Adipose tissue (tissue), 3 donors: ENCODE results near the gene LY6G5B. TPM values are rescaled to one million over a fixed set of nuclear protein-coding genes. Genes with fewer than 3 reads are reported as not detected.

Experiments used
- H3K27ac ChIP-seq: one replicate; pipeline ENCODE4 v1.5.1; 2013; ENCODE audit warnings: low read depth, low read length
- WGBS, 3 donors: extraction: QIAGEN DNeasy Blood & Tissue Kit; methylation state at CpG; one replicate each; pipeline ENCODE4 v1.1.7; 2013; 5-methylcytosine and 5-hydroxymethylcytosine counted together
- polyA plus RNA-seq, 3 donors: library from polyadenylated mRNA; stranded (reverse); fragments of 200-250 nt; gene quantifications; one replicate each; pipeline ENCODE4 v1.2.3, GENCODE V29; 2013
- donor health status: healthy with polysubstance abuse.
- donor health status: Bipolar disorder and iron deficiency.
- donor health status: healthy.

The LY6G5B gene
- polyA plus RNA-seq, 3 donors, result 4.2 to 9.8 (median 4.8) TPM

DNA sequence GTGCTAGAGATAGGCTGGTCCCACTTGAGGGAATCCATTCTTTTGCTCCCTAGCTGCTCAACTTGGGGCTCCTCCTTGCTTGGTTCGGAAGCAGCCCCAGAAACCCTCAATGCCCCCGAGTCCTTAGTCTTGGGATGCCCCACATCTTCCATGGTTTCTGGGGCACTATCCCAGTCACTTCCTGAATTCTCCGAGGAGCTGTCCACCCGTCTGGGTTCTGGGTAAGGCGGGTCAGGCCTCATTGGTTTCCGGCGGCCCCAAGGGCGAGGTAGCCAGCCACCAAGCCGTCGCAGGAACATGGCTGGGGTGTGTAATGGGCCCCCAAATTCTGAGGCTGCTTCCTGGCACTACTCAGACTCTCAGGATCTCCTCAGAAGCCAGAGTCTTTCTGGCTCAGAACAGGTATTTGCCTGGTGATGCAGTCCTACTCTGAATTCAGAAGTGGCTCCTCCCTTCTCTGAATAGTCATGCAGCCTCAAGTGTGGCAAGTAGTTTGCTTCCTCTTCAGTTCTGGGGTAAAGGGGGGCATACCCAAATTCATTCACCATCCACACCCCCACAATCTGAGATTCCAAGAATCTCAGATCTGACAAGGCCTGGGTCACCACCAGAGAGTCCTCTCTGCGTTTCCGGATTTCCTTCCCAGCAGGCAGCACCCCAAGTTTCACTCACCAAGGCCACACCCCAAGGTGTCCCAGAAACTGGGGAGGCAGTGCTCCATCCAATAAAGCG is 10.0 kb upstream of the LY6G5B start:
- H3K27ac ChIP-seq, result peak overlapping the region; percentile 13
- 13 to 20% (median 19%) methylated on average over 13 of the region's 13 CpGs for WGBS, 3 donors

DNA sequence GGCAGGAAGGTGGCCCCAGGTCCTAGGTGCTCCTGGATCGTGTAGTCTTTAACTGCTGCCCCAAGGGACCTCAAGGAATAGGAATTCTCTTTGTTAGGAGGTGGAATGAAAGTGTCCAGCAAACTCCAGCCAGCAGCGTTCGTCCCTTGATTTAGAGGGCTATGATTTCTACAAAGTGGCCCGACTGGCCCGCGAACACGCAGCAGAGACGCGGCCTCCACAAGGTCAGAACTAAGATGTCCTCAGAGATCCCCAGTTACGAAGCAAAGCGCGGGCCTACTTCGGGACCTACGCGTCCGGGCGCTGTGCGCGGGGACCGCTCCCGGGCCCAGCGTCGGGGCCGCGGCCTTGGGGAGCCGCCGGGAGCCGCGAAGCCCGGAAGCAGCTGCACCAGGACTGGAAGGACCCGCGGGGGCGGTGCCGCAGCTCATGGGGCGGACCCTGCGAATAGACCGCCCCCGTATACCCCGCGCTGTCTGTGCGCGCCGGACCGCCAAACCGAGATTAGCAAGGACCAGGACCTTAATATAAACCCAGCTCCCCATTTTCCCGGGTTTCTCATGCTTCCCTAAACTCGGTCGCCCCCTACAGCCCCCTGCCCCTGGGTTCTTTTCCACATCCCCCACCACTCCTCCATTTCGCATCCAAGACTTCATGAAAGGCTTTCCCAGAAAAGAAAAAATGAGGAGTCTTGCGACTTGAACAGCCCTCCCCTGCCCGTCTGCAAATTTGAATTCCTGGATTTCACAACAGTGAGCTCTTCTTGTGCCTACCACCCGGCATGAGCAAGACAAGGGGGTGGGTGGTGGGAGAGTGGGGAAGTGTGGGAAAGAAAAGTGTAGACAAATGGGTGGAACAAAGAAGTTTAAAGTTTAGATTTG is 9.2 kb upstream of the LY6G5B start, which contains the start of gene C6orf47:
TSS of gene C6orf47 (minus strand) at position 398 of the 881 bp plus-strand sequence. CDS start 831 bp downstream, outside the sequence.
- H3K27ac ChIP-seq, result peak within 1 kb of the TSS; percentile 13
- 0 to 1% (median 1%) methylated on average over 52 of the region's 52 CpGs for WGBS, 3 donors

GRCh38 chr6:31661262-31662123 is 8.3 kb upstream of the LY6G5B start:
- H3K27ac ChIP-seq, result no peak overlapping the region
- WGBS, 3 donors, result 71 to 82% (median 74%) methylated on average over 12 of the region's 12 CpGs

DNA sequence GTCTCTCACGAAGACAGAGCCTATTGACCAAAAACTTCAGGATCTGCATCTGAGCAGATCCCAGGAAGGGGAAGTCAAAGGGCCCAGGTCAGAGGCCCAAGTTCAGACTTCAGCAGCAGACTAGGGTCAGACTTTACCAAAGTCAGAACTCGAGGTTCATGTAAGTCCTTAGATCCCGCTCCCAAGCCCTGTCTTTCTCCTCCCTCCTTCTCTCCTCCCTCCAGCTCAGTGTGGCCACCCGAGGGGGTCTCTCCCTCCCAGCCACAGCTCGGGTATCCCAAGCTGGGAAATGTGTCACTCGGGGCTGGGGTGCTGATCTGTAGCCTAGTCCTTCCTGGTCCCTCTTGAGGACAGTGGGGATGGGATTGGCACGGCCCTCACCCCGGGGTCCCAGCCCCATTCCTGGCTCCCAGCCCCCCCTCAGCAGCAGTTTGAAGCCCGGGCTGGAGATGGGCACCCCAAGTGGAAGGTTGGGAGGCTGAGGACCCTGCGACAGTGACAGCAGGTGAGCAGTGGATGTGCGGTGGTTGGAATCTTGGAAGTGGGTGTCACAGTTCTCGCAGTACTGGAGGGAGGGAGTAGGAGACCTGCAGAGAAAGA is 7.6 kb upstream of the LY6G5B start:
- WGBS, 3 donors, result 85 to 89% (median 88%) methylated on average over 12 of the region's 12 CpGs

DNA sequence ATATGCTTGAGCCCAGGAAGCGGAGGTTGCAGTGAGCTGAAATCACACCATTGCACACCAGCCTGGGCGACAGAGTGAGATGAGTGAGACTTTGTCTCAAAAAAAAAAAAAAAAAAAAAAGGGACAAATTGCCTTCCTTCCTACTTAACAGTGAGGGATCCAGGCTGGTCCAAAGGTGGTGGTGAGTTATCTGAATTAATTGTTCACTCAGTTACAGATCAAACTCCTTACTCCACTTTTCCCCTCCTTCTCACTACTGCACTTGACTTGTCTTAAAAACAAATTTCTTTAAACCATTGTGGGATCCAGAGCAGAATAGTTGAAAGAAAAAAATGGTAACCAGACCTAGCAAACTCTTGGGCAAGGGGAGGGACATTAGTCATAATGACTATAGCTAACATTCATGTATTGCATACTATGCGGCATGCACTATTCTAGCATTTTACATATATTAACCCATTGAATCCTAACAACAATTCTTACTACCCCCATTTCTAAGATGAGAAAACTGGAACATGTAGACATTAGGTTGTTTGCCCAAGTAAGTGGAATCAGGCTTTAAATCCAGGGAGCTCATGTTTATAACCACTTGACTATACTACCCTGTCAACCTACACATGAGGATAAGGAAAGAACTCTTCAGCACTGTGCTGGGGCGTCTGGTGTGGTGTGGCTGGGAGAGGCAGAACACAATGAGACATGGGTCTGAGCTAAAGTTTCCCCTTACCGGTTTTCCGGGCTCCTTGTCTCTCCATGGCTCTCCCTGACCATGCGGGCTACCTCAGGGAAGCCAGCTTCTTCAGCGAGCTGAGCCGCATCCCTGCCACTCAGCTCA is 6.4 kb upstream of the LY6G5B start:
- 59 to 64% (median 60%) methylated on average over 9 of the region's 9 CpGs for WGBS, 3 donors
- H3K27ac ChIP-seq, result peak overlapping the region; percentile 47

More for the DNA sequence above, 7.6 kb upstream of the LY6G5B start:
- no peak overlapping the region for H3K27ac ChIP-seq

- 17 to 21% (median 19%) methylated on average over 17 of the region's 17 CpGs for WGBS, 3 donors
- H3K27ac ChIP-seq, result peak overlapping the region; percentile 47
These were observed 5.6 kb upstream of the LY6G5B start for GRCh38 chr6:31663961-31664789.

DNA sequence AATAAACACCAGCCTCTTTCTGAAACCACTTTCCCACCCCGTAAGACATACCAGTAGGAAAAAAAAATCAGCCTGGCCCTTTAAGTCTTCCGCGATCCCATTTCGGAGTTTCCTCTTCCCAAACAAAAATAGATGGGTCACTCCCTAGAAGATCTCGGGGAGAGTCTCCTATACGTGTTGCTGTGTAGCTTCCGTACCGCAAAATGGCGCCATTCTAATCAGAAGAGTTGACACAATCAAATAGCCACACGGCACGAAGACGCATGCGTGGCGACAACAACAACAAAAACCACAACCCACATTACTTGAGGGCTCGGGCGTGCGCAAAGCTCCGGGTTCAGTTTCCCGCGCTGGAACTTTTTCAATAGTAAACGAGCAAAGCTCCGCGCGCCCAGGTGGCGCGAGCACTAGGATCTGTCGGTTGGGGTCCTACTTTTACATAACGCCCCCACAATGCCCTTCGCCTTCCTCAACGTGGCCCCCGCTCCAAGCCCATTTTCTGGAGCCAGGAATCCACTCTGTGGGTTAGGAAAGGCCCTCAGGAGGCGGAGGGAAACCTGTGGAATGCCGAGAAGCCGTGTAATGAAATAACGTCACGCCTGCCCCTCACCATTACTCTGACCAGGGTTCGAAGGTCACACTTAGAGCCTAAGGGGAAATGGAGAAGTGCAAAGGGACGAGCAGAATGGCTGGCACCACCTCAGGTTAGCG is 4.8 kb upstream of the LY6G5B start, which contains the start of gene GPANK1:
TSS of gene GPANK1 (minus strand) at position 208 of the 711 bp plus-strand sequence. CDS start 519 bp downstream, outside the sequence.
- peak within 1 kb of the TSS; percentile 79 for H3K27ac ChIP-seq
- WGBS, 3 donors, result 0% methylated on average over 39 of the region's 39 CpGs

- H3K27ac ChIP-seq, result peak within 1 kb of the TSS; percentile 79
- WGBS, 3 donors, result 0% methylated on average over 62 to 63 of the region's 63 CpGs
These were observed 4.1 kb upstream of the LY6G5B start, which contains the start of gene CSNK2B for GRCh38 chr6:31665501-31666336. Gene CSNK2B, plus strand, starts transcription at chr6:31666080. Its CDS starts 752 bp downstream, at chr6:31666832.

DNA sequence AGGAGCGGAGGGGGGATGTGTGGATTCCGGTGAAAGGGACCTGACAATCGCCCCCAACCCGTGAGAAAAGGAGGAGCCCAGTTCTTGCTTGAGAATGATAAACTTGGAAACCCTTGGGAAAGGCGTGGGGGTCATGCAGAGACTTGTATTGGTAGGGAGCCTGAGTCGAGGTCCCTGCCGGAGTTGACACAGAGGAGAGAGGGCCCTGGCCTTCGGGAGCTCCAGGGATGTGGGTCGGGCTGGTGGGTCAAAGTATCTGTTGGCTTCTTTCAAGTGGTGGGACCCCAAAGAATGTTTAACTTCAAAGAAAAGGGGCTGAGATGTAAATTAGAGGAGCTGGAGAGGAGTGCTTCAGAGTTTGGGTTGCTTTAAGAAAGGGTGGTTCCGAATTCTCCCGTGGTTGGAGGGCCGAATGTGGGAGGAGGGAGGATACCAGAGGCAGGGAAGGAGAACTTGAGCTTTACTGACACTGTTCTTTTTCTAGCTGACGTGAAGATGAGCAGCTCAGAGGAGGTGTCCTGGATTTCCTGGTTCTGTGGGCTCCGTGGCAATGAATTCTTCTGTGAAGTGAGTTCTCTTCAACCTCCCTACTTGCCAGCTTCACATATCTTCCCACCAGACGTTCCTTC is 3.3 kb upstream of the LY6G5B start:
- 2 to 3% (median 2%) methylated on average over 15 of the region's 15 CpGs for WGBS, 3 donors
- H3K27ac ChIP-seq, result no peak overlapping the region

DNA sequence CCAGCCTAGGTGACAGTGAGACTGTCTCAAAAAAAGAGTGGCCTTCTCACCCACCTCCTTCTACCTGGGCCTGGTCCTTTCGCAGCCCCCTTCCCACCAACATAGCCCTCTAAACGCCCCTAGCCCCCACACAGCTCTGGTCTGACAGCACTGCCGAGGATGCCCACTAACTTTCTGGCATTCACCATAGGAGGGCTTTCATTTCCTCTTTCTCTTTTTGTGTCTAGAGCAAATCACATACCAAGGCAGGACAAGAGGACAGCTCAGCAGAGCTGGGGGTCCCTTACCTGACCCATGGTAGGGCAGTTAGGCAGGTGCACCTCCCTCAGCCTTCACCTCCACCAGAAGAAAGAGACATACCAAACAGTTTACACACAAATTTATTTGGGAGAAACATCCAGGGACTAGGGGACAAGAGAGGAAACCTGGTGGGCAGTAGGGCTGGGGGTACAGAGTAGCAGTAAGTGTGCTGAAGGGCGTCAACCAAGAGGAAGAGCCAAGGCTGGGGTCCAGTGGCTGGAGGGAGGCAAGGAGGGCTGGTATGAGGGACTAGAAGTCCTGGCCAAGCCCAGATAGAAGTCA is 6.6 kb downstream of the LY6G5B start:
- H3K27ac ChIP-seq, result no peak overlapping the region
- WGBS, 3 donors, result 78 to 89% (median 88%) methylated on average over 4 of the region's 4 CpGs

DNA sequence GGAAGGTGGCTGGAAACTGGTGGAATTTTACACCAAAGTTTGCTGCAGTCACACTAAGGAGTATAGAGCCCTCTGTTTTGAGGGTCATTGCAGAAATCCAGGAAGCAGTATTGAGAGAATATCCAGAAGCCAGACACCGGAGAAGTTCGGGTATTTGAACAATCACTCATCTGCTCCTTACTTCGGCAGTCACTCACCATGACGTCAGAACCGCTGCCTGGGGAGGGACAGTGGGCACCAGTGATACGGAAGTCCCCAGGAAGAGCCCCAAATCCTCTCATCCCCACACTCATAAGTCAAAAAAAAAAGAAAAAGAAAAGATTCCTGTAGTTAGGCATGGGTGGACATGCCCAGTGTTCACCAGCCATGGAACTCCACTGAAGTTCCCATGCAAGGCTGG is 7.1 kb downstream of the LY6G5B start:
- 72 to 76% (median 73%) methylated on average over 6 of the region's 6 CpGs for WGBS, 3 donors
- H3K27ac ChIP-seq, result no peak overlapping the region

DNA sequence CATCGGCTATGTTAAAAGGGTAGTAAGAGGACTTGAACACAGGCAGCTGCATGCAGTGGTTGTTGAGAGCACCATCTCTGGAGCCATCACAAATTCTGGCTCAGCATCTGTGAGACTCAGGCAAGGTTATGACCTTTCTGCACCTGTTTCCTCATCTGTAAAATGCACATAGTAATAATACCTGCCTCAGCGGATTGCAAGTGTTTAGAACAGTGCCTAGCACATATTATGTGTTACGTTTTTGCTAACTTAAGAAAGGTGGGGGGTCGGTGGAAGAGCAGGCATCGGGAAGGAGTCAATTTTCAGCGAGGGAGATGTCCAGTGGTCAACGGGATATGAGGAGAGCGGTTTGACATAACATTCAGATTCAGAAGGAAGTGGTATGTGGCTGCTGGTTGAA is 8.2 kb downstream of the LY6G5B start:
- WGBS, 3 donors, result 73 to 75% (median 74%) methylated on average over 8 of the region's 8 CpGs
- H3K27ac ChIP-seq, result no peak overlapping the region

GRCh38 chr6:31680226-31681134 is 10.7 kb downstream of the LY6G5B start, which contains the start of gene LY6G5C:
Gene LY6G5C, minus strand, starts transcription at chr6:31681067. Its CDS starts 694 bp downstream, at chr6:31680373.
- WGBS, 3 donors, result 12 to 14% (median 13%) methylated on average over 17 of the region's 17 CpGs
- no peak within 1 kb of the TSS for H3K27ac ChIP-seq
